CD4-positive, CD25-positive, alpha-beta regulatory T cell (primary cell): ENCODE data around the gene MYF6. TPM values are rescaled to one million over a fixed set of nuclear protein-coding genes. Genes with fewer than 3 reads are reported as not detected.
A peak's percentile ranks its signal among the peaks of the same experiment; 100 is the strongest.

ENCODE experiments used
- ATAC-seq, 2 donors: fragments of 150-1000 bp; cut with Tn5 transposase; one replicate each; pipeline ENCODE4 v1.10.0; 2021; ENCODE audit warnings: low read depth in 2 of 2, moderate number of reproducible peaks in 2 of 2, moderate library complexity in 1 of 2
- DNase-seq, 3 donors: peaks; one replicate each; pipeline versions ENCODE4 v3.0.0 to v3.0.0-alpha.2; 2012 to 2022; ENCODE audit warnings: mixed read lengths in 1 of 3
- H3K27ac ChIP-seq: one replicate; pipeline ENCODE4 v1.7.0; 2013; ENCODE audit warnings: mild to moderate bottlenecking, low read length; ENCODE audit not compliant: insufficient read depth, poor library complexity, severe bottlenecking
- H3K27me3 ChIP-seq: one replicate; pipeline ENCODE4 v1.7.0; 2013; ENCODE audit warnings: low read length; ENCODE audit not compliant: control insufficient read depth, insufficient read depth
- H3K36me3 ChIP-seq: one replicate; pipeline ENCODE4 v1.7.0; 2013; ENCODE audit warnings: mild to moderate bottlenecking, low read length, moderate library complexity; ENCODE audit not compliant: control insufficient read depth, insufficient read depth
- H3K4me1 ChIP-seq: 2 replicates; pipeline ENCODE4 v1.7.0; 2013; ENCODE audit warnings: mild to moderate bottlenecking, low read length; ENCODE audit not compliant: insufficient read depth, control insufficient read depth, poor library complexity, severe bottlenecking
- H3K4me3 ChIP-seq: one replicate; pipeline ENCODE4 v1.7.0; 2013; ENCODE audit warnings: low read depth, mild to moderate bottlenecking, low read length, moderate library complexity
- H3K9me3 ChIP-seq, 2 experiments: 1 replicate in 1 of 2; 2 replicates in 1 of 2; pipeline ENCODE4 v1.7.0; 2013; ENCODE audit warnings: low read length in 2 of 2, mild to moderate bottlenecking in 1 of 2, moderate library complexity in 1 of 2; ENCODE audit not compliant: control insufficient read depth in 2 of 2
- H3K27ac Mint-ChIP-seq, 3 donors: one replicate each; pipeline ENCODE4 v1.8.0; 2020 to 2022; ENCODE audit warnings: mild to moderate bottlenecking in 3 of 3, mixed read lengths in 3 of 3, moderate library complexity in 2 of 3
- H3K27me3 Mint-ChIP-seq: one replicate; pipeline ENCODE4 v1.8.0; 2022; ENCODE audit warnings: mild to moderate bottlenecking, mixed read lengths
- H3K36me3 Mint-ChIP-seq: one replicate; pipeline ENCODE4 v1.8.0; 2020; ENCODE audit warnings: mixed read lengths
- H3K4me1 Mint-ChIP-seq, 4 donors: one replicate each; pipeline ENCODE4 v1.8.0; 2020 to 2022; ENCODE audit warnings: mixed read lengths in 4 of 4, mild to moderate bottlenecking in 1 of 4
- H3K4me3 Mint-ChIP-seq, 4 donors: one replicate each; pipeline ENCODE4 v1.8.0; 2020 to 2022; ENCODE audit warnings: mild to moderate bottlenecking in 4 of 4, mixed read lengths in 4 of 4, moderate library complexity in 3 of 4
- H3K9me3 Mint-ChIP-seq, 7 donors: one replicate each; pipeline ENCODE4 v1.8.0; 2020 to 2022; ENCODE audit warnings: mixed read lengths in 7 of 7, mild to moderate bottlenecking in 3 of 7, moderate library complexity in 2 of 7
- polyA plus RNA-seq, 4 donors: library from polyadenylated mRNA; unstranded; fragments of 300-500 nt; fragmentation: Illumina TruSeq; gene quantifications; one replicate each; pipeline ENCODE4 v1.2.3, GENCODE V29; 2021
- total RNA-seq: library from RNA; stranded (reverse); gene quantifications from one replicate; pipeline ENCODE4 v1.2.3, GENCODE V29; 2022

The MYF6 gene
- total and polyA plus RNA-seq, 5 donors from 2014 or later, result not detected

DNA sequence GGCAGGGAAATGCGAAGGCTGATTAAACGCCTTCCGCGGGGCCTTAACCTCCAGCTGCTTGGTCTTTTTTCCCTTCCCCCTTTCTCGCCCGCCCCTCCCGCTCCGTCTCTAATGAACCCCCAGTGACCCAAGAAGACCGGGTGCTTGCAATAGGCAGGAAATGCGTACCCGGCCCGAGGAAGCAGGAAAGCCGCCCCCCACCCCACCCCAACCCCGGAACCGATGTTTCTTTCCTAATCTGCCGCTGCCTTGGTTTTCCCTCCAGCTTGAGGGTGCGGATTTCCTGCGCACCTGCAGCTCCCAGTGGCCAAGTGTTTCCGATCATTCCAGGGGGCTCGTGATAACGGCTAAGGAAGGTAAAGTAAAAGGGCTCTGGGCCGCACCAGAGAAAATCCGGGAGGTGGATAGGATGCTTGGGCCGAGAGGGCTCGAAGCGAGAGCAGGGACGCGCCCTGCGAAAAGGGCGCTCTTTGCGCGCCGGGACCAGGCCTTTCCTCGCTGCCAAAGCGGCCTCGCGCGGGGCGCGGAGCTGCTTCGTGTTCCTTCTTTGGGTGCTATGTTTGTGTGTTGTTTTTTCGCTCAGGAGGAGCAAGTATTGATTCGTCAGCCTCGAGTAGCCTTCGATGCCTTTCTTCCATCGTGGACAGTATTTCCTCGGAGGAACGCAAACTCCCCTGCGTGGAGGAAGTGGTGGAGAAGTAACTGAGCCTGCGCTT lies 983 bp downstream of the MYF6 start:
- ATAC-seq (no peak), DNase-seq (no peak)
- Mint-ChIP-seq H3K4me3 (no peak overlapping the region), H3K27ac (no peak overlapping the region), H3K9me3 (peaks cover 0 to 7% (median 1%) of the 10 kb centered on the region in 7 donors), H3K27me3 (peaks cover 13% of the 10 kb centered on the region), H3K36me3 (no peaks in the 10 kb centered on the region), H3K4me1 (no peaks in the 10 kb centered on the region)
- H3K4me1 ChIP-seq, result no peaks in the 10 kb centered on the region
- no peaks in the 10 kb centered on the region for H3K27me3 ChIP-seq
- H3K4me3 ChIP-seq, result no peak overlapping the region
- H3K9me3 ChIP-seq, result no peaks in the 10 kb centered on the region
- H3K27ac ChIP-seq, result no peak overlapping the region
- H3K36me3 ChIP-seq, result no peaks in the 10 kb centered on the region

DNA sequence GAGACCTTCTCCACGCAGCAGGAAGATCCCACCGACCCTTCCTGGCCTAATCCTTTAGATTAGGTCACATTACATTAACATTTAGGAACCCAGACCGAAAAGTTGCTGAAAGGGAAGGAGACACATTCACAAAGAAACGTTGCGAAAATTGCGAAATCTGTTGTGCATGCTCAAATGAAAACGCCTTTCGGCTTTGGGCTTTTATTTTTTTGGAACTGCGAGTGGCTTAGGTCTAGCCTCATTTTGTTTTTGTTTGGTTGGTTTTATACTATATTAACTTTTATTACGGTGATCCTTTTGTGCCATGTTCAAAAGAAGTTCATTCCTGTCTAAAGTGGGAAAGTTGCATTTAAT lies 1.5 kb downstream of the MYF6 start:
- Histone ChIP-seq H3K27ac (no peak overlapping the region), H3K27me3 (no peaks in the 10 kb centered on the region), H3K4me1 (no peaks in the 10 kb centered on the region), H3K4me3 (no peak overlapping the region), H3K36me3 (no peaks in the 10 kb centered on the region), H3K9me3 (no peaks in the 10 kb centered on the region)
- DNase-seq (no peak), ATAC-seq (no peak)
- Mint-ChIP-seq H3K4me3 (no peak overlapping the region), H3K9me3 (peaks cover 0 to 7% (median 0%) of the 10 kb centered on the region in 7 donors), H3K27me3 (peaks cover 16% of the 10 kb centered on the region), H3K4me1 (no peaks in the 10 kb centered on the region), H3K27ac (no peak overlapping the region), H3K36me3 (no peaks in the 10 kb centered on the region)

DNA sequence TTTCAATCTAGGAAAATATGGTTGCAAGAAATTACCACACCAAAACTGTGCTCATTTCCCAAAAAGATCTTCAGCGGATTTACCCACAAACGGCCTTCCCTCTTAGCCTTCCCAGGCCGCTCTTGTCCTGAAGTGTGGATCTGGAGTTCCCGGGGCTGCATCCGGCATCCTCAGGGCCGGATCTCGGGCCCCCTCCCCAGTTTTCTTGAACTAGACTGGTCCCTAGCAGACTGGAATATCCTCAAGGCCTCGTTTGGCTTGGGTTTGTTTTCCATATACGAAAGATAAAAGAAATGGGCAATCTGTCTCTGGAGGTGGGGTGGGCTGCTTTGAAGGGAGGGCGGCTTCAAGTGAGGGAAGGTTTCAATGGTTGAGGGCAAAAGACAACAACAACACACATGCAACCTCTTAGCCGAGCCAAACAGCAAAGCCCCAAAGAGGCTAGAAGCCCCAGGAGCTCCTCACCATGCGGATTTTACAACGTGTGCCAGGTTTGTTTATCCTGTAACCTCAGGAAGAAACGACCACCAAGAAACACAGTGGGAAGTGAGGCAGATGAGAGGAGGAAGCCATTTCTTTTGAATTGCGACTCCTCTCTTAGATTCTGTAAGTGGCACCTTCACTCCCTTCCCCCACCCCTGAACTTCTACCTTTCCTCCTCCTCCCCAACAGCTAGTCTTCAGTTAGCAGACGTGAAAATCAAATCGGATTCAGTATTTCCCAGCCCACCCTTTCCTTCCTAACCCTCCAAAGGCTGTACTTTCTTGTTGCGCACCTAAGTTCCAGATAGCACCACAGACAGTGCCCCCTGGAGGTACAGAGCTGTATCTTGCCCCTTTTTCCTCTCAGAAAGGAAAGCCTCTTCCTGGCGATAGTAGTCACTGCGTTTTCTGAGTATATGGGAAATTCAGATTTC lies 2.6 kb downstream of the MYF6 start:
- Mint-ChIP-seq H3K27ac (no peak overlapping the region), H3K4me3 (peak overlapping the region in 1 of 4 donors; percentile 12), H3K9me3 (peaks cover 0 to 10% (median 0%) of the 10 kb centered on the region in 7 donors), H3K36me3 (no peaks in the 10 kb centered on the region), H3K27me3 (peaks cover 21% of the 10 kb centered on the region), H3K4me1 (no peaks in the 10 kb centered on the region)
- Histone ChIP-seq H3K4me3 (no peak overlapping the region), H3K27me3 (peaks cover 4% of the 10 kb centered on the region), H3K36me3 (no peaks in the 10 kb centered on the region), H3K9me3 (no peaks in the 10 kb centered on the region), H3K4me1 (no peaks in the 10 kb centered on the region), H3K27ac (no peak overlapping the region)
- ATAC-seq (no peak), DNase-seq (no peak)

DNA sequence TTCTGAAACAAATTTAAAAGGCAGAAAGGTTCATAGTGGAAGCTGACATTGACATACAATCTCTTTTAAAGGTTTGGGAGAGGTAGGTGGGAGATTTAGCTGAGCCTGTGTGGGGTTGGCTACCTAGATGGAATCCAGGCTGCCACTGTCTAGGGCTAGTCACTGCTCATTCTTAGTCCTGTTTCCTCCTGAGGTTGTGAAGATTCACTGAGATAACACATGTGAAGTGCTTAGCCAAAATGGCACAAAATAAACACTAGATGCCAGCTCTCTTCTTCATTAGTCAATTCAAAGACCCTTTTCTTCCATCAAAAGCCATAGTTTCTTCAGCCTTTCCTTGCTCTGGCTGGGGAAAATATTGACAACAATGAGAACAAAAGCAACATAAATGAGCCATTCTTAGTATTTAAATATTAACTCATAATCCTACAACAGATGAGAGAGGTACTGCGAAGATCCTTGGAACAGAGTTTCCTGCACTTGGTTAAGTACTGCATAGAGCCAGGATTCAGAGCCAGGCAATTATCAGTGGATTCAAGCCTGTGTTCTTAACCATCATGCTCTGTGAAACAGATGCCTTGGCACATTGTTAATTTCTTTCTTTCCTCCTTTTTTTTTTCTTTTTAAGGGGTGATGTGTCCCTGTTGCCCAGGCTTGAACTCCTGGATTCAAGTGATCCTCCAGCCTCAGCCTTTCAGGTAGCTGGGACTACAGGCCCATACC lies 3.5 kb downstream of the MYF6 start:
- Mint-ChIP-seq H3K36me3 (no peaks in the 10 kb centered on the region), H3K27ac (no peak overlapping the region), H3K9me3 (peaks cover 0 to 10% (median 0%) of the 10 kb centered on the region in 7 donors), H3K4me3 (peak overlapping the region in 1 of 4 donors; percentile 12), H3K4me1 (no peaks in the 10 kb centered on the region), H3K27me3 (peaks cover 25% of the 10 kb centered on the region)
- Histone ChIP-seq H3K4me3 (no peak overlapping the region), H3K4me1 (no peaks in the 10 kb centered on the region), H3K27me3 (peaks cover 5% of the 10 kb centered on the region), H3K36me3 (no peaks in the 10 kb centered on the region), H3K9me3 (no peaks in the 10 kb centered on the region), H3K27ac (no peak overlapping the region)
- no peak for ATAC-seq
- no peak for DNase-seq

DNA sequence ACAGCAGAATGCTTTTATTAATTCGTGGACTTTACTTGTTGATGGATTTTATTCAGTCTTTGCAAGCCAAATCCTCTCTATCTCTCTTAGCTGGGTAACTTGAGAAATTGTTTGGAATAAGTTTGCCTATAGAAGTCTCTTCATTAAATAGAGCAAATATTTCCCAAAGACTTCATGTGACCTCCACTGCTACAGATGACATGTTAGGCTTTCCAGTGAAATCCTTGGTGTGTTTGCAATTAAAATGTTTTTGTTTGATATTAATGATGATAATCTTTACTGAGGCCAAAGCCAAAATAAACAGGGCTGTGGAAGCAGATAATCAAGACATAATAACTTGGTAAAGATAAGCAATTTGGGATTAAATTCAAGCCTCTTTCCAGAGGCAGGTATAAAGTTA lies 4.4 kb downstream of the MYF6 start:
- no peaks in the 10 kb centered on the region for H3K36me3 Mint-ChIP-seq
- Histone ChIP-seq H3K4me3 (no peak overlapping the region), H3K9me3 (no peaks in the 10 kb centered on the region), H3K36me3 (no peaks in the 10 kb centered on the region), H3K27ac (no peak overlapping the region), H3K4me1 (no peaks in the 10 kb centered on the region), H3K27me3 (peaks cover 5% of the 10 kb centered on the region)
- peaks cover 31% of the 10 kb centered on the region for H3K27me3 Mint-ChIP-seq
- no peak overlapping the region for H3K27ac Mint-ChIP-seq
- H3K4me1 Mint-ChIP-seq, result no peaks in the 10 kb centered on the region
- ATAC-seq (no peak), DNase-seq (no peak)
- H3K9me3 Mint-ChIP-seq, result peaks cover 0 to 10% (median 0%) of the 10 kb centered on the region in 7 donors
- H3K4me3 Mint-ChIP-seq, result no peak overlapping the region

DNA sequence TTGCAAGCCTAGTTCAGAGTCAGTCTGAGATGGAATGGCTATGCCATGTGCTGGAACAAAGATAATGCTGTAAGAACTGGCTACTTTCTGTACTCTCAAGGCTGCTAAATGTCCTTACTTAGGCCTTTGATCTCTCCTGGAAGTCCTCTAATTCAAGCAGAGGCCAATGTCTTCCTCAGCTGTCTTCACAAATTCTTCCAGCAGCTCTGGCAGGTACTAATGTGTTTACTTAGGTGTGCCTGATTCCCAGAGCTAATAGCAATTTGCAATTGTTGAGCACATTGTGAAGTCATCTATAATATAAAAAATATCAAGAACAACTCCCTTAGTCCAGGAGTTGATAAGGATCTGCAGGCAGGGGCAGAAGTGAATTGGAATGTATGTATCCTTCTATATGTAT lies 5.4 kb downstream of the MYF6 start:
- H3K36me3 ChIP-seq, result no peaks in the 10 kb centered on the region
- no peak overlapping the region for H3K27ac ChIP-seq
- H3K27me3 ChIP-seq, result peaks cover 5% of the 10 kb centered on the region
- ATAC-seq, result no peak
- no peaks in the 10 kb centered on the region for H3K36me3 Mint-ChIP-seq
- no peaks in the 10 kb centered on the region for H3K4me1 ChIP-seq
- H3K9me3 Mint-ChIP-seq, result peaks cover 0 to 9% (median 0%) of the 10 kb centered on the region in 7 donors
- H3K4me1 Mint-ChIP-seq, result no peaks in the 10 kb centered on the region
- H3K27me3 Mint-ChIP-seq, result peaks cover 26% of the 10 kb centered on the region
- no peak overlapping the region for H3K4me3 ChIP-seq
- no peak overlapping the region for H3K27ac Mint-ChIP-seq
- H3K4me3 Mint-ChIP-seq, result no peak overlapping the region
- DNase-seq, result no peak
- H3K9me3 ChIP-seq, result no peaks in the 10 kb centered on the region

DNA sequence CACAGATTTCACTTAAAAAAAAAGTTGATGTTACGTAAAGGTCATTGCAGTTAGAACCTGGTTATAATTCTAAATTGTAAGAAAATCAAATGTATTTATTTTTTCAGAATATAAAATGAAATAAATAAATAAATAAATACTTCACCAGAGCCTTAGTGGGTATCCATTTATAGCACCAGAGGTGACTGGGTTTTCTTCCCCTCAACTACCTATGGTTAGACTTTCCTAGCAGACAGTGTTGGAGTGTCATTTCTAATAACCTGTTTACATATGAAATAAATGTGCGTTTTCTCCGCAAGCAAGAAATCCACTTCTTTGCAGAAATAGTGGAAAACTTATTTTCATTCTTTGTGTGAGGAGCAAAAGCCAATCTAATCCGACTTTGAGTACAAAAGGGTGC lies 6.0 kb downstream of the MYF6 start:
- H3K36me3 Mint-ChIP-seq, result no peaks in the 10 kb centered on the region
- H3K27ac Mint-ChIP-seq, result no peak overlapping the region
- Histone ChIP-seq H3K36me3 (no peaks in the 10 kb centered on the region), H3K27ac (no peak overlapping the region), H3K9me3 (no peaks in the 10 kb centered on the region), H3K27me3 (peaks cover 5% of the 10 kb centered on the region), H3K4me1 (no peaks in the 10 kb centered on the region), H3K4me3 (no peak overlapping the region)
- no peaks in the 10 kb centered on the region for H3K4me1 Mint-ChIP-seq
- H3K4me3 Mint-ChIP-seq, result no peak overlapping the region
- H3K9me3 Mint-ChIP-seq, result peaks cover 0 to 9% (median 0%) of the 10 kb centered on the region in 7 donors
- peaks cover 25% of the 10 kb centered on the region for H3K27me3 Mint-ChIP-seq
- no peak for DNase-seq
- no peak for ATAC-seq
